Spleen (tissue), 11 donors: Measurements from ENCODE around the gene CTNNA2. TPM values are rescaled to one million over a fixed set of nuclear protein-coding genes. Genes with fewer than 3 reads are reported as not detected.
"Not testable (repeated sequence)": the region's sequence is repeated elsewhere in the genome, so short reads cannot be mapped to it uniquely, and the experiment has no call there.

ENCODE experiments used
- DNase-seq: peaks from one replicate; pipeline ENCODE4 v3.0.0-alpha.2; 2020
- H3K27ac ChIP-seq, 8 donors: fragments of 200-600 bp; sonication (generic) in 7 of 8; 1 replicate in 4 of 8; 2 replicates in 4 of 8; pipeline versions ENCODE4 v1.5.0 to v1.8.0; 2016 to 2021; ENCODE audit warnings: inconsistent platforms in 4 of 8, mild to moderate bottlenecking in 4 of 8, moderate library complexity in 1 of 8
- H3K27me3 ChIP-seq, 7 donors: fragments of 200-600 bp; sonication (generic) in 6 of 7; replicated peaks in 1 of 7; 1 replicate in 4 of 7; 2 replicates in 3 of 7; pipeline versions ENCODE4 v1.5.0 to v1.8.0; 2016 to 2021; ENCODE audit warnings: inconsistent platforms in 3 of 7, mild to moderate bottlenecking in 1 of 7
- H3K36me3 ChIP-seq, 6 donors: fragments of 200-600 bp; sonication (generic) in 5 of 6; 1 replicate in 4 of 6; 2 replicates in 2 of 6; pipeline versions ENCODE4 v1.5.0 to v1.8.0; 2016 to 2021; ENCODE audit warnings: inconsistent platforms in 2 of 6
- H3K4me1 ChIP-seq, 6 donors: fragments of 200-600 bp; sonication (generic) in 5 of 6; 1 replicate in 3 of 6; 2 replicates in 3 of 6; pipeline versions ENCODE4 v1.5.0 to v1.8.0; 2016 to 2021; ENCODE audit warnings: inconsistent platforms in 3 of 6
- H3K4me3 ChIP-seq, 8 donors: fragments of 200-600 bp; sonication (generic) in 7 of 8; 1 replicate in 4 of 8; 2 replicates in 4 of 8; pipeline versions ENCODE4 v1.5.0 to v1.8.0; 2016 to 2021; ENCODE audit warnings: inconsistent platforms in 4 of 8, mild to moderate bottlenecking in 4 of 8, moderate library complexity in 2 of 8
- H3K9me3 ChIP-seq, 8 donors: fragments of 200-600 bp; sonication (generic) in 7 of 8; 1 replicate in 4 of 8; 2 replicates in 4 of 8; pipeline versions ENCODE4 v1.5.0 to v1.8.0; 2016 to 2021; ENCODE audit warnings: inconsistent platforms in 4 of 8
- POLR2A ChIP-seq, 3 donors: fragments of 450-650 bp; IDR thresholded peaks; one replicate each; pipeline ENCODE4 v1.5.1; 2017; ENCODE audit warnings: antibody characterized with exemption in 3 of 3, mild to moderate bottlenecking in 1 of 3
- POLR2AphosphoS5 ChIP-seq, 3 donors: sonication (generic); formaldehyde crosslinking; IDR thresholded peaks; one replicate each; pipeline ENCODE4 v1.5.1; 2017; ENCODE audit warnings: antibody characterized with exemption in 3 of 3
- WGBS, 5 donors: extraction: QIAGEN DNeasy Blood & Tissue Kit in 3 of 5; methylation state at CpG; one replicate each; pipeline versions ENCODE4 v1.1.5 to v1.1.7; 2013 to 2018; 5-methylcytosine and 5-hydroxymethylcytosine counted together
- intact Hi-C: fragments of 100-400 bp; cut with DNase I; formaldehyde crosslinking; loops from one replicate; pipeline ENCODE4 v1.15.0; 2023; ENCODE audit warnings: low total_unique reads
- polyA plus RNA-seq, 3 donors: library from polyadenylated mRNA; stranded (reverse); fragments of 200-250 nt; gene quantifications; one replicate each; pipeline ENCODE4 v1.2.1, GENCODE V29; 2013
- total RNA-seq, 7 donors: library from RNA; depleted of rRNA in 3 of 7; stranded (reverse); fragments of >200 nt in 3 of 7; fragmentation: NEBNext Ultra II Directional in 4 of 7; extraction: Animal tissue kit (Norgen Biotek cat#: 25700) in 4 of 7; gene quantifications; one replicate each; pipeline versions ENCODE4 v1.1.0 to v1.2.1, GENCODE V29; 2016 to 2021
- TF ChIP-seq, protein P1 (sequence below), 11 experiments: fragments of 200-600 bp in 7 of 11; fragments of 450-650 bp in 4 of 11; sonication (generic) in 4 of 11; IDR thresholded peaks in 8 of 11; conservative IDR thresholded peaks in 3 of 11; 1 replicate in 7 of 11; 2 replicates in 4 of 11; pipeline versions ENCODE4 v1.4.0 to v1.8.0; 2016 to 2021; ENCODE audit warnings: antibody characterized with exemption in 11 of 11, inconsistent platforms in 4 of 11, mild to moderate bottlenecking in 1 of 11
- donor health status: healthy with polysubstance abuse.
- donor health status: DM: no; HTN: no; CAD: no; lungs with moderate emphysema.
- donor health status: DM: no; HTN: no; CAD: no.
- donor health status: Bipolar disorder and iron deficiency.
- donor health status: healthy.
- donor health status: DM: no; HTN: no; CAD: no.
- donor health status: DM: yes; HTN: yes; CAD: no.

Gene CTNNA2
- total and polyA plus RNA-seq, 10 donors: not detected

DNA sequence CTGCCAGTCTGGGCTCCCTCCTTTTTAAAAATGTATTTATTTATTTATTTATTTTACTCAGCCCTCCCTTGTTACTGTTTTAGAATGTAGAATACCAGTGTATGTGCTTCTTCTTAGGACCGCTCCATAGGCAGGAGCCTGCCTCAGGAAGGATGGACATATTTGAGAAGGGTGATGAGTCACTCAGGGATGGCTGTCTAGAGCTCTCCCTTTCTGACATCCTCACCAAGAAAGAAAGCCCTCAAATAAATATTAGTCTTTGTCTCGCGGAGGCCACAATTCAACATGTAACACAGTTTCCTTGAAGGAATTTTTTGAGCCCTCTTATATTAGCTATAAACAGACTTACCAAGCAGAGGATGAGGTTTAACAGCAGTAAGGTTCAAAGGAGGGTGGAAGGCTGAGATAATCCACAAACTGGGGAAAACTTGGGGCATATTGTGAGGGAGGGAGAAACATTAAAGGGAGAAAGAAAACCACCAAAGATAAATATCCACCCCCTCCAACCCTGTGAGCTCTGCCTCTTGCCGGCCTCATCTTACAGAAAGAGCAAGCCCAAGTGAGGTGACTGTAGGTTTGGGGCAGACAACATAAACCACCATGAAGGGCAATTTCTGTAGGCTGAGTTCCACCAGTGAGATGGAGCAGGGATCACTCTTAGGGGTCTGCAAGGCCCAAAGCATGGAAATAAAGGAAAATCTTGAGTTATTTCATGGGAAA is 628.3 kb downstream of the CTNNA2 start:
- Histone ChIP-seq H3K4me3 (no peak overlapping the region), H3K27me3 (no peaks in the 10 kb centered on the region), H3K27ac (no peak overlapping the region), H3K36me3 (no peaks in the 10 kb centered on the region), H3K9me3 (peaks cover 0 to 10% (median 2%) of the 10 kb centered on the region in 8 donors), H3K4me1 (no peaks in the 10 kb centered on the region)
- TF ChIP-seq POLR2A (IDR thresholded peaks at IDR 0.05): no peak
- TF ChIP-seq, protein P1, sequence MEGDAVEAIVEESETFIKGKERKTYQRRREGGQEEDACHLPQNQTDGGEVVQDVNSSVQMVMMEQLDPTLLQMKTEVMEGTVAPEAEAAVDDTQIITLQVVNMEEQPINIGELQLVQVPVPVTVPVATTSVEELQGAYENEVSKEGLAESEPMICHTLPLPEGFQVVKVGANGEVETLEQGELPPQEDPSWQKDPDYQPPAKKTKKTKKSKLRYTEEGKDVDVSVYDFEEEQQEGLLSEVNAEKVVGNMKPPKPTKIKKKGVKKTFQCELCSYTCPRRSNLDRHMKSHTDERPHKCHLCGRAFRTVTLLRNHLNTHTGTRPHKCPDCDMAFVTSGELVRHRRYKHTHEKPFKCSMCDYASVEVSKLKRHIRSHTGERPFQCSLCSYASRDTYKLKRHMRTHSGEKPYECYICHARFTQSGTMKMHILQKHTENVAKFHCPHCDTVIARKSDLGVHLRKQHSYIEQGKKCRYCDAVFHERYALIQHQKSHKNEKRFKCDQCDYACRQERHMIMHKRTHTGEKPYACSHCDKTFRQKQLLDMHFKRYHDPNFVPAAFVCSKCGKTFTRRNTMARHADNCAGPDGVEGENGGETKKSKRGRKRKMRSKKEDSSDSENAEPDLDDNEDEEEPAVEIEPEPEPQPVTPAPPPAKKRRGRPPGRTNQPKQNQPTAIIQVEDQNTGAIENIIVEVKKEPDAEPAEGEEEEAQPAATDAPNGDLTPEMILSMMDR (IDR thresholded peaks at IDR 0.05 in 8 of 11, conservative IDR thresholded peaks at IDR 0.05 in 3 of 11): no peak
- intact Hi-C loops: no loop called here
- 92 to 95% (median 93%) methylated on average over 4 of the region's 4 CpGs for WGBS, 5 donors
- no peak for DNase-seq

DNA sequence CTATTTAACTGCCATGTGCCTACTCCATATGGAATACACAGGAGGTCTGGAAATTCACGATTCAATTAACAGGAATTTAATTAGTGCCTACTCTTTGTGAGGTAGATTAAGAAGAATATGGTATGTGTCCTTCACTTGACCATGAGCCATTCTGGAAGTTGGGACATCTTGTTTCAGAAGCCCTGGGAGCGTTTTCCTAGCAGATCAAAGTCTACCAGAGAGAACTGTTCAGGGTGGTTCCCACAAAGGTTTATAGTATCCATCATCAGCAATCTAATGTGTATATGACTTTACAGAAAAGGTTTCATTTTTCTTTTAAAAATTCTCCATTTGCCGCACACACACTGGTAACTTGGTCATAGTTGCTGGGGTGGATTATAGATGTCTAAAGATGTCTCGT is 632.6 kb downstream of the CTNNA2 start:
- Histone ChIP-seq H3K4me1 (no peaks in the 10 kb centered on the region), H3K27ac (no peak overlapping the region), H3K9me3 (no peaks in the 10 kb centered on the region), H3K27me3 (no peaks in the 10 kb centered on the region), H3K36me3 (no peaks in the 10 kb centered on the region), H3K4me3 (no peak overlapping the region)
- intact Hi-C loops: no loop called here
- TF ChIP-seq, protein P1 (IDR thresholded peaks at IDR 0.05 in 8 of 11, conservative IDR thresholded peaks at IDR 0.05 in 3 of 11): no peak
- TF ChIP-seq POLR2AphosphoS5 (IDR thresholded peaks at IDR 0.05): no peak
- no peak for TF ChIP-seq POLR2A (IDR thresholded peaks at IDR 0.05)
- WGBS, 5 donors: 81 to 91% (median 84%) methylated on average over 4 of the region's 4 CpGs
- DNase-seq: no peak

- H3K27ac ChIP-seq, DNase-seq, H3K36me3 ChIP-seq, intact Hi-C loops, H3K9me3 ChIP-seq, H3K4me3 ChIP-seq, H3K4me1 ChIP-seq, H3K27me3 ChIP-seq: not testable (repeated sequence)
- 89 to 95% (median 93%) methylated on average over 5 of the region's 5 CpGs for WGBS, 5 donors
These were observed 633.9 kb downstream of the CTNNA2 start for GRCh38 chr2:80146757-80147156.

DNA sequence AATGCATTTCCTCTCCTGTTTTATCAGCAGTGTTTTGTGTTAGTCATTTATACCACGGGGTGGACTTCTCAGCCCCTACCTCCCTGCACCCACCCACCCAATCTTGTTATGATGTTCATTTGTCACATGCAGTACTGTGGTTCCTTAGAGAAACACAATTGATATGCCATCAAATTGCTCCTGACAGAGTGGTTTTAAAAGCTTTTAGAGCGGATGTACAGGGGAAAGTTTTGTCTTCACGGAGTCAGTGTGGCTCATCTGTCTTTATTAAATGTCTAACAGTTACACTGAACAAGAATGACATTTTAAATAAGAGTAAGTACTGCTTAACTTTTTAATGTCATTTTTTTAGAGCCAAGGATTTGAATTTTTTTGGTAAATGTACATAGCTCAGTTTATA is 634.8 kb downstream of the CTNNA2 start:
- Histone ChIP-seq H3K36me3 (no peaks in the 10 kb centered on the region), H3K27ac (no peak overlapping the region), H3K4me1 (no peaks in the 10 kb centered on the region), H3K9me3 (peaks cover 0 to 3% (median 0%) of the 10 kb centered on the region in 8 donors), H3K27me3 (no peaks in the 10 kb centered on the region), H3K4me3 (no peak overlapping the region)
- TF ChIP-seq POLR2A (IDR thresholded peaks at IDR 0.05) (no peak), POLR2AphosphoS5 (IDR thresholded peaks at IDR 0.05) (no peak)
- TF ChIP-seq, protein P1 (IDR thresholded peaks at IDR 0.05 in 8 of 11, conservative IDR thresholded peaks at IDR 0.05 in 3 of 11): no peak
- intact Hi-C loops: no loop called here
- 65 to 76% (median 73%) methylated on average over 3 of the region's 3 CpGs for WGBS, 5 donors
- DNase-seq: no peak
